Limb (tissue), 2 donors: Measurements from ENCODE around the gene UBE2D3.
"Not testable (repeated sequence)": the region's sequence is repeated elsewhere in the genome, so short reads cannot be mapped to it uniquely, and the experiment has no call there.

ENCODE experiments used
- DNase-seq, 2 donors: peaks; one replicate each; pipeline ENCODE4 v3.0.0-alpha.2; 2016; ENCODE audit errors: extremely low spot score in 2 of 2

The UBE2D3 gene

DNA sequence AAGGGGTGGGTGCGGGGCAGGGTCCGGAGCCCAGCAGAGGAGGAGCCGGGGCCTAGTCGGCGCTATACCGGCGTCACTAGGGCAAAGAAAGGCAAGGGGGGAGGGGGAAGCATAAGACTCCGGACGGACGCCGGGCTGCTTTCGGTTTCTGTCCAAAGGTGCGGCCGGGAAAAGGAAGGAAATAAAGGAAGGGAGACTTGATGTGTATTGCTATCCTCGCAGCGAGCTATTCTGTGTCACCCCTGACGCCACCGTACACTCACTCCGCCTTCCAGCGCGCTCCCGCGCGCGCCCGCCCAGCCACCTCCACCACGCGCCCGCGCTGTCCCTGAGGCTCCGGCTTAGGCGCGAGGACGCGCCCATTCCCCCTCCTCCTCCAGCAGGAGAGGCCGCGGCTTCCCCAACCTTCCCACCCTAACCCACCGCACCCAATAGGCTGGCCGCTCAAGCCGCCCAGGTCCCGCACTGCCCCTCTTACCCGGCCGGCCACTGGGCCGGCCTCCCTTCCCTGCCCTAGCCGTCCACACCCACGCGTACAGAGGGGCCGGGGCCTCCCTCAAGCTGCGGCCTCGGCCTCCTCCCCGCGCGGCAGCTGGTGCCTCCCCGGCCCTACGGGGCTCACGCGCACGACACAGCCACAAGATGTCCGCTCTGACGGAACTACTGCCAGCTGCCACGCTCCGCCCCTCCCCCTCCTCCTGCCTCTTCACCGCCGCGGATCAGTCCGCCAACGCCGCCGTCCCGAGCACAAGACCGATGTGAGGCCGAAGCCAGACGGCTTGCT lies at the start of gene UBE2D3:
UBE2D3 (minus strand) TSS at position 662 of the 784 bp plus-strand sequence. CDS start 1,043 bp downstream, outside the sequence.
- DNase-seq = peak; percentile 95 to 98

DNA sequence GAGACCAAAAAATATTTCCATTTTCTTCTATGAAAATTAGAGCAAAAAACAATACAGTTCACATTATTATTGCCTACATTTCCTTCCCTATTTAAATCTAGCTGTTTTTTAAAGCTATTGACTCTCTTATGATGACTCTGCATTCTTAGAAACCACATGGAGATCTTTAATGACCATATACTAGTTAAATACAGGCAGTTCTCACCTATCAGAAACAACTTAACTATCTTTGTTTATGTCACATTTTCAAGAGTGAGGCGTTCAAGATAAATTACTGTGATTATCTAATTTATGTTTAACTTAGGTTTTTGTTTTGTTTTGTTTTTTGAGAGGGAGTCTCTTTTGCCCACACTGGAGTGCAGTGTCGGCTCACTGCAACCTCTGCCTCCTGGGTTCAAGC lies 44.4 kb upstream of the UBE2D3 start:
- DNase-seq = no peak

DNA sequence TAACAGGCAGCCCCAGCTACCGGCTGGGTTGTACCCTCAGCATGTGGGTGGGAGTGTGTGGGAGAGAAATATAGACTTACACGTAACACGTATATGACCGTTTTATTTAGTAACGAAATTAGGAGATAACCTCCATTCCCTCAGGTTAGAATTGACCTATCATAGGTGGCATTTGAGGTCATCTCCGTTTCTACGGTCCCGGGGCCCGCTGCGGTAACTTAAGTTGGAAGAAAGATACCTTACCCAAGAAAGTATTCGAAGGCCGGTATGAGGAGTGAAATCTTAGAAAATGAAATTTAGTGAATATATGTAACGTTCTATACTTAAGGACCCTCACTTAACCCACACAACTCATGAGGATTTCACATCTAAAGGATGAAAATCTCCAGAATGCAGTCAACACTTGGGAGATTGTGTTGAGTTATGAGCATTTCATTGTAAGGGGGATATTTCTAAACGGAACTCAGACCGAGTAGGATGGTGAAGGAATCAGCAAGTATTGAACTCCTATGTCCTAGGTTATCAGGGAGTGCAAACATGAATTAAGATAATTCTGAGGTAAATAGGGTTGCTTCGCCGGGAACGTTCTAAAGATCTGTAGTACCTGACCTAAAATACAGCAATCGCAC lies 42.3 kb upstream of the UBE2D3 start:
- no peak for DNase-seq

DNA sequence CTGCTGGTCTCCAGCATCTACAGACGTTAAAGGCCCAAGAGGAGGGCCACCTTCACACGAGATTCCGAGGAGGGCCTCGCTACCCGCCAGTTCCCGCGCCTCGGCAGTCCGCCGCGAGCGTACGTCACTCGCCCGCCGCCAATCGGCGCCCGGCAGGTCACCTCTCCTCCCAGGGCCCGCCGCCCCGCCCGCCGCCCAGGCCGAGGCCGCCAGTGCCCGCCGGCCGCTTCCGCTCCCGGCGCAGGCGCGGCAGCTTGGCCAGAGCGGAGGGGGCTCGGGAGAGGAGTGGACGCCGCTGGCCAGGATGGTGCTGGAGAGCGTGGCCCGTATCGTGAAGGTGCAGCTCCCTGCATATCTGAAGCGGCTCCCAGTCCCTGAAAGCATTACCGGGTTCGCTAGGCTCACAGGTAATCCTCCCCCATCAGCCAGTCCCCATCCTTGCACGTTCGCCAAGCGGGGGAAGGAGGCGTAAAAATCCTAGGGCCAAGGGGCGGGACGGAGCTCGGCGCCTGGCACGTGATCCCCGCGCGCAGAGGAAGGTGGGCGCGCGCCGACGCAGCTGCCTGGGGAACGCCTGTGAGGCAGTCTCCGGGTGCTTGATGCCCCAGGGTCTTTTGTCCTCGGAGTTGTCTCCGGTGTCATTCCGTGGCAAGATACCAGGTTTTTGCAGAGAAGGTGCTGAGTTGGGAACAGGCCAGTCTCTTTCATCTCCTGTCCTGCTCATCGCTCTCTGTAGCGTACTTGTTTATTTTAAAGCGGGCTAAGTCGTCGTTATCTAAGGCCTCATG lies 41.6 kb upstream of the UBE2D3 start, which contains the start of gene CISD2:
CISD2 (plus strand) TSS at position 212 of the 788 bp plus-strand sequence; CDS start at position 305, 93 bp downstream.
- peak; percentile 90 to 95 for DNase-seq

DNA sequence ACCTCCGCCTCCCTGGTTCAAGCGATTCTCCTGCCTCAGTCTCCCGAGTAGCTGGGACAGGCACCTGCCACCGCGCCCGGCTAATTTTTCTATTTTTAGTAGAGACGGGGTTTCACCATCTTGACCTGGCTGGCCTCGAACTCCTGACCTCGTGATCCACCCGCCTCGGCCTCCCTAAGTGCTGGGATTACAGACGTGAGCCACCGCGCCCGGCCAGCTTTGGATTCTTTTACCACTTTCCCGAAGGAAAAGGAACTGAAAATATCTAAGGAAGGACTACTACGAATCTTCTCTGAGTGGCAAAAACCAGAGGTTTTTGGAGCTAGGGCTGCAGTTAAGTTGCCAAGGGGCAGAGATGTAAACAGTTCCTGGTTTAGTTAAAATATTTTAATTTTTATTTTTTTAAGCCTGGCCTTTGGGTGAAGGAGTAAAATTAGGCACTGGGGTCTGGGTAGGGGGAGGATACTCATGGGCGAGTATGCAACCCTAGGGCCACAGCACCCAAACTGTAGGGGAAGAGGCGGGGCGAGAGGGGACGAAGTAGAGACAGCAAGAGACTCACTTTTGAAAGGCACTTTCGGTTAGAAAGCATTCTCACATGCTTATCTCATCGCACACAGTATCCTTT lies 40.9 kb upstream of the UBE2D3 start:
- DNase-seq = no peak

DNA sequence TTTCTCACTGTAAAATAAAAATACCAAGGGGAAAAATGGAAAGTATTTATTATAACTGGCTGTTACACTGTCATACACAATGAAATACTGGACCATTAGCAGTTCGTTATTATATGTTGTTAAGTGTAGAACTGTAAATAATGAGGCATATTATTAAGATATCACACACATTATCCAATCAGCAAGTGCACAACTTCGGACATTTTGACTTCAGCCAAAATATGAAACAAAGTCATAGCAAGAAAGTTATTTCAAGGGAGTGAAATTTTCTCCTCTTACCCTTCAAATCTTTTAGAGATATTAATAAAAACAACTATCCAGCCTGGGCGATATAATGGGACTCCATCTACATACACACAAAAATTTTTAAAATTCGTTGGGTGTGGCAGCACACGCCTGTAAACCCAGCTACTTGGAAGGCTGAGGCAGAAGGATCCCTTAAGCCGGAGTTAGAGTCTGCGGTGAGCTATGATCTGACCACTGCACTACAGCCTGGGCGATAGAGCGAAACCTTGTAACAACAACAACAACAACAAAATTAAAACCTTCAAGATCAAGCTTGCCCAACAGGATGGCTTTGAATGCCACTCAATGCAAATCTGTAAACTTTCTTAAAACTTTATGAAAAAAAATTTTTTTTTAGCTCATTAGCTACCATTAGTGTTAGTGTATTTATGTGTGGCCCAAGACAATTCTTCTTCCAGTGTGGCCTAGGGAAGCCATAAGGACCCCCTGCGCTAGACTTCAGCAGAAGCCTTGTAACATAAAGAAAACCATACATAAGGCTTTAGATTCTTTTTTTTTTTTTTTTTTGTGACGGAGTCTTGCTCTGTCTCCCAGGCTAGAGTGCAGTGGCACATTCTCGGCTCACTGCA lies 40.2 kb upstream of the UBE2D3 start:
- no peak for DNase-seq

- not testable (repeated sequence) for DNase-seq
Measured at GRCh38 chr4:102865327-102865726, 38.0 kb upstream of the UBE2D3 start.

DNA sequence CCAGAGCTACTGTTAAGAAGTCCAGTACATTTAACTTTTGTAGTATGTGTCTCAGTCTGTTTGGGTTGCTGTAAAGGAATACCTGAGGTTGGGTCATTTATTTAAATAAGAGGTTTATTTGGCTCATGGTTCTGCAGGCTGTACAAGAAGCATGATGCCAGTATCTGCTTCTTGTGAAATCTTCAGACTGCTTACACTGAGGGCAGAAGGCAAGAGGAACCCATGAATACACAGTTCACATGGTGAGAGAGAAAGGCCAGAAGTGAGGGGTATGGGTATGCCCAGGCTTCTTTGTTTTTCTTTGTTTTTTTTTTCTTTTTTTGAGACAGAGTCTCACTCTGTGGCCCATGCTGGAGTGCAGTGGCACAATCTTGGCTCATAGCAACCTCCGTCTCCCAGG lies 35.4 kb upstream of the UBE2D3 start:
- DNase-seq = no peak

- DNase-seq = no peak
Measured at GRCh38 chr4:102862016-102862415, 34.7 kb upstream of the UBE2D3 start.

DNA sequence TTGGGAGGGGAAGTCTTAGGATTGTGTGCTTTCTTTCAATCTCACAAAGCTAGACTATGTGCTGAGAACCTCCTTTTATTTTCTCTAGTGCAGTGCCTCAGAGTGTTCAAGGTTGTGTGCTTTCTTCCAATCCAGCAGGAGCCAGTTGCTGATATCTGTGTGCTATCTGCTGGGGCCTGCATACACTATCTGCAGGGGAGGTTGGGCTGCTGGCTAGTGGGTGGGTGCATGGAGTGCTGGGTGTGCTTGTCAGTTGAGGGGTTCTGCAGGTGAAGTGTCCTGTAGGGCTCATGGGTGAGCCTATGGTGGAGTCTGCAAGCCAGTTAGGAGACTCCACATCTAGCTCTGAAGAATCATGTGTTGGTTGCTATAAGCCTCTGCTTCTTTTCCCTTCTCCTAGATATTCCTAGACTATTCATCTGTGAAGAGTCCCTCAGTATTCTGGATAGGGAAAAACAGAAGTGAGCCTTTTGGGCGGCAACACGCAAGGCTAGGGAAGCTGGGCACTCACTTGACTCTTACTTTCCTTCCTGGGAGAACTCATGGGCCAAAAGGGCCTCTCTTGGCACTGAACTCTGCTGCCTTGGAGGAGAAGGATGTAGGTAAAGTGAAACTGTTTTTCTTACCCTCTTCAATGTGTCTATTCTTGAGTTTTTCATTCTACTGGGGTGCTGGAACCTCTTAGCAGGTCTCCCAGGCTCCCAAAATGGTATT lies 33.4 kb upstream of the UBE2D3 start:
- no peak for DNase-seq

DNA sequence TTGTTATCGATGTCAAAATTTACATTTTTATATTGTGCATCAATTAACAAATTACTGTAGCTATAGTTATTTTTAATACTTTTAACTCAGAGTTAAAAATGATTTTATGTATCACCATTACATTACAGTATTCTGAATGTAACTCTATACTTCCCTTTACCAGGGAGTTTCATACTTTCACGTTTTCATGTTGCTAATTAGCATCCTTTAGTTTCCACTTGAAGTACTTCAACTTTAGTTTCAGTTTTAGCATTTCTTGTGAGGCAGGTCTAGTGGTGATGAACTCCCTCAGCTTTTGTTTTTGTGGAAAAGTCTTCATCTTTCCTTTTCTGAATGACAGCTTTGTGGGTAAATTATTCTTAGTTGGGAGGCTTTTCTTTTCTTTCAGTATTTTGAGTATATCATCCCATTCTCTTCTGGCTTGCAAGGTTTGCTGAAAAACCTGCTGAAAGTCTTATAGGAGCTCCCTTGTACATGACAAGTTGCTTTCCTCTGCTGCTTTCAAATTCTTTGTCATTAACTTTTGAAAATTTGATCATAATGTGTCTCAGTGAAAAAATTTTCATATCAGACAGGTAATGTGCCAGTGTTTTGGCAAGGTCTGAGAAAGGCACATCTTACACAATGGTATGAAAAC lies 31.6 kb upstream of the UBE2D3 start:
- no peak for DNase-seq

DNA sequence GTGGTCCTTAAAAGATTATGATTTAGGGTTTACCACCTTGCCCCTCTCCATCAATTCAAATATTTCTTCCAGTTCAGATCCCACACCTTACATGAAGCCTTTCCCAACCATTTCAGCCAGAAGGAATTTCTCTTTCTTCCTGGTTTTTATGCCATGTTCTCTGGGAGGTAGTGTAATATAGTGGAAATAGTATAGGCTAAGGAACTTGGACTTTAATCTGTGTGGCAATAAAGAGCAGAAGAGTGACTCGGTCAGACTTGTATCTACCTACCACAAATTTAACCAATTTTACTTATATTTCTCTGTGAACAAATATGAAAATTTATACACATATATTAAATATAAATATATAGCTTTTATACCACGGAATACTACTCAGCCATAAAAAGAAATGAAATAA lies 23.0 kb upstream of the UBE2D3 start:
- no peak for DNase-seq

GRCh38 chr4:102849579-102850104 lies 22.3 kb upstream of the UBE2D3 start:
- no peak for DNase-seq

DNA sequence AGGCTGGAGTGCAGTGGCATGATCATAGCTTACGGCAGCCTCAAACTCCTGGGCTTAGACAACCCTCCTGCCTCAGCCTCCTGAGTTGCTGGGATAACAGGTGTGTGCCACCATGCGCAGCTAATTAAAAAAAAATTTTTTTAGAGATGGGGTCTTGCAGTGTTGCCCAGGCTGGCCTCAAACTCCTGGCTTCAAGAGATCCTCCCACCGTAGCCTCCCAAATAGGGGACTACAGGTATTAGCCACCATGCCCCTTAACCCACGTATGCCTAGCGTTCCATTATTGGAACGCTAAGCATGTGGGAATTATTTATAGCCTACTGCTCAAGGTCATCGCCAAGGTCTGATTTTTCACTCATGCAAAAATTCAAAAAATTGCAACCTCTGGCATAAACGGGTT lies 20.3 kb upstream of the UBE2D3 start:
- DNase-seq = no peak

DNA sequence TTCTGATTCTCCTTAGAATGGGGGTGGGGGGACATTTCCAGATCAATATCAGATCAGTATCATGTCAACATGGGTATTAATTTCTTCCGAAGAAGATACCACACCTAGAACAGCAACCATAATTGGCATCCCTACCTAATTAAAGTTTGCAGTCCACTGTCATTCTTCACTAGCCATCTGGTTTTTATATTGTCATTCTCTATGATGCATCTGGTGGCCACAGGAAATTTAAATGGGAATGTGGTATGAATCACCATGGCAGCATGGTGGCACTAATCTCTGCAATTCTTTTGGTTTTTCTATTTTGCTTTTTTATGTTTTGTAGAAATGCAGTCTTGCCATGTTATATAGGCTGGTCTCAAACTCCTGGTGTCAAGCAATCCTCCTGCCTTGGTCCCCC lies 16.6 kb upstream of the UBE2D3 start:
- no peak for DNase-seq

GRCh38 chr4:102843273-102843672 lies 15.9 kb upstream of the UBE2D3 start:
- DNase-seq = no peak

DNA sequence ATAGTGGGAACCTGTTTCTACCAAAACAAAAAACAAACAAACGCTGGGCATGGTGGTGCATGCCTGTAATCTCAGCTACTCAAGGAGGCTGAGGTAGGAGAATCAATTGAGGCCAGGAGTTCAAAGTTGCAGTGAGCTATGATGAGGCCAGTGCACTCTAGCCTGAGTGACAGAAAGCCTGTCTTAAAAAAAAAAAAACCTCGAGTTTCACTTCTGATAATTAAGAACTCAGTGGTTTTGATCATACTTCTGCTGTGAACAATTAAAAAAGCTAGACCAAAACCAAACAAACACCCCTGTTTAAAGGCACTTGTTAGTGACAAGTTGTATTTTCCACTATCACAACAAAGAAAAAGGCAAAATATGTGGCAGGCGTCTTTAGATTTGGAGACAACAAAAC lies 15.0 kb upstream of the UBE2D3 start:
- DNase-seq = no peak

DNA sequence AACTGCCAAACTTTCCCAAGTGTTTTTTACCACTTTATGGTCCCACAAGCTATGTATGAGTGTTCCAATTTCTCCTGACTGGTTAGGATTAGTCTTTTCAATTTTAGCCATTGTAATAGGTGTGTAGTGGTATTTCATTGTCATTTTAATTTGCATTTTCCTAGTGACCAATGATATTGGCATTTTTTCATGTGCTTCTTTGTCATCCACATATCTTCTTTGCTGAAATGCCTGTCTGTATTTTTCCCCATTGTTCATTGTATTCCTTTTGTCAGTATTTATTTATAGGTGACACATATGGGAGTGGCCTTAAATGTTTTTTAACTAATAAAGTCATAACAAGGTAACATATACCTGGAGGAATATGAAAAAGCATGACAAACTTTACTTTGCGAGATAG lies 9.2 kb upstream of the UBE2D3 start:
- DNase-seq = no peak

- DNase-seq = no peak
Measured at GRCh38 chr4:102832667-102833066, 5.3 kb upstream of the UBE2D3 start.
